ENCODE results near the gene GTF3C4.

GRCh38 chr9:132637801-132638200, 32.5 kb upstream of the GTF3C4 start:
- TF ChIP-seq POLR2A (IDR thresholded peaks at IDR 0.05) = no peak
- TF ChIP-seq CTCF (IDR thresholded peaks at IDR 0.05) = no peak
- TF ChIP-seq POLR2AphosphoS5 (IDR thresholded peaks at IDR 0.05) = no peak
- TF ChIP-seq EP300 (IDR thresholded peaks at IDR 0.05) = no peak
